T-cell (primary cell): ENCODE measurements around the gene GCSAML. TPM values are rescaled to one million over a fixed set of nuclear protein-coding genes. Genes with fewer than 3 reads are reported as not detected.
A peak's percentile ranks its signal among the peaks of the same experiment; 100 is the strongest.

ENCODE experiments used
- ATAC-seq, 4 experiments: fragments of 200-7000 bp in 3 of 4; fragments of 150-1000 bp in 1 of 4; cut with Tn5 transposase; replicated peaks in 1 of 4; 1 replicate in 3 of 4; 2 replicates in 1 of 4; pipeline ENCODE4 v1.10.0; 2021; ENCODE audit warnings: moderate library complexity in 3 of 4, mild to moderate bottlenecking in 2 of 4, moderate number of reproducible peaks in 1 of 4
- CTCF ChIA-PET, 2 donors: fragments of 300-600 bp; sonication (Branson Sonifier 250); formaldehyde crosslinking; loops; one replicate each; lab custom pipeline; 2022; ENCODE audit warnings: antibody characterized with exemption in 2 of 2; lab: Charles Lee
- POLR2A ChIA-PET, 2 donors: fragments of 300-600 bp; sonication (Branson Sonifier 250); formaldehyde crosslinking; loops; one replicate each; lab custom pipeline; 2022; ENCODE audit warnings: antibody characterized with exemption in 2 of 2; lab: Charles Lee
- DNase-seq, 35 experiments: peaks; one replicate each; pipeline versions ENCODE4 v3.0.0 to v3.0.0-alpha.2; 2013 to 2023
- H3K27ac ChIP-seq: one replicate; pipeline ENCODE4 v1.5.1; 2013; ENCODE audit warnings: low read length
- H3K27me3 ChIP-seq, 2 experiments: replicated peaks in 1 of 2; 1 replicate in 1 of 2; 2 replicates in 1 of 2; pipeline versions ENCODE4 v1.6.1 to v1.7.0; 2013; ENCODE audit warnings: low read length in 1 of 2, mixed read lengths in 1 of 2; ENCODE audit not compliant: control insufficient read depth in 2 of 2, insufficient read depth in 2 of 2; ENCODE audit errors: extremely low read depth in 1 of 2
- H3K36me3 ChIP-seq, 2 donors: 1 replicate in 1 of 2; 2 replicates in 1 of 2; pipeline versions ENCODE4 v1.6.1 to v1.7.0; 2013; ENCODE audit warnings: low read length in 1 of 2; ENCODE audit not compliant: control insufficient read depth in 2 of 2, insufficient read depth in 1 of 2; ENCODE audit errors: extremely low read depth in 1 of 2
- H3K4me1 ChIP-seq, 2 experiments: 1 replicate in 1 of 2; 2 replicates in 1 of 2; pipeline versions ENCODE4 v1.6.1 to v1.7.0; 2013; ENCODE audit warnings: low read length in 2 of 2, mixed read lengths in 1 of 2; ENCODE audit not compliant: insufficient read depth in 2 of 2, control insufficient read depth in 1 of 2; ENCODE audit errors: extremely low read depth in 1 of 2
- H3K4me3 ChIP-seq, 2 donors: 1 replicate in 1 of 2; 2 replicates in 1 of 2; pipeline versions ENCODE4 v1.5.1 to v1.7.0; 2013; ENCODE audit warnings: mild to moderate bottlenecking in 2 of 2, low read length in 1 of 2, moderate library complexity in 1 of 2; ENCODE audit not compliant: control insufficient read depth in 1 of 2; ENCODE audit errors: extremely low read depth in 1 of 2
- H3K9me3 ChIP-seq: 2 replicates; pipeline ENCODE4 v1.7.0; 2013
- H3K27ac Mint-ChIP-seq, 2 donors: one replicate each; pipeline ENCODE4 v1.8.0; 2020 to 2021; ENCODE audit warnings: mild to moderate bottlenecking in 2 of 2, mixed read lengths in 2 of 2
- H3K27me3 Mint-ChIP-seq, 2 donors: one replicate each; pipeline ENCODE4 v1.8.0; 2021 to 2022; ENCODE audit warnings: mixed read lengths in 2 of 2
- H3K36me3 Mint-ChIP-seq: one replicate; pipeline ENCODE4 v1.8.0; 2021; ENCODE audit warnings: mixed read lengths
- H3K4me1 Mint-ChIP-seq, 3 donors: one replicate each; pipeline ENCODE4 v1.8.0; 2020 to 2022; ENCODE audit warnings: mixed read lengths in 3 of 3, mild to moderate bottlenecking in 1 of 3
- H3K4me3 Mint-ChIP-seq, 3 donors: one replicate each; pipeline ENCODE4 v1.8.0; 2020 to 2022; ENCODE audit warnings: mild to moderate bottlenecking in 3 of 3, mixed read lengths in 3 of 3, moderate library complexity in 3 of 3
- H3K9me3 Mint-ChIP-seq, 3 donors: one replicate each; pipeline ENCODE4 v1.8.0; 2020 to 2022; ENCODE audit warnings: mixed read lengths in 3 of 3
- WGBS: methylation state at CpG from one replicate; pipeline ENCODE4 v1.1.5; 2013; ENCODE audit warnings: missing lambda C conversion rate; ENCODE audit not compliant: insufficient coverage; 5-methylcytosine and 5-hydroxymethylcytosine counted together
- total RNA-seq, 35 experiments: library from RNA in 6 of 35; stranded (reverse) in 6 of 35; fragments of 120-200 nt in 1 of 35; gene quantifications; one replicate each; pipeline versions ENCODE4 v1.2.1 to v1.2.4 and lab custom pipeline; 2013 to 2026

Gene GCSAML
- total RNA-seq, 5 donors from 2014 or later (not counting 1 experiment from before 2014, with no cell fraction given): 0.26 to 0.85 (median 0.36) TPM; not detected in 1

DNA sequence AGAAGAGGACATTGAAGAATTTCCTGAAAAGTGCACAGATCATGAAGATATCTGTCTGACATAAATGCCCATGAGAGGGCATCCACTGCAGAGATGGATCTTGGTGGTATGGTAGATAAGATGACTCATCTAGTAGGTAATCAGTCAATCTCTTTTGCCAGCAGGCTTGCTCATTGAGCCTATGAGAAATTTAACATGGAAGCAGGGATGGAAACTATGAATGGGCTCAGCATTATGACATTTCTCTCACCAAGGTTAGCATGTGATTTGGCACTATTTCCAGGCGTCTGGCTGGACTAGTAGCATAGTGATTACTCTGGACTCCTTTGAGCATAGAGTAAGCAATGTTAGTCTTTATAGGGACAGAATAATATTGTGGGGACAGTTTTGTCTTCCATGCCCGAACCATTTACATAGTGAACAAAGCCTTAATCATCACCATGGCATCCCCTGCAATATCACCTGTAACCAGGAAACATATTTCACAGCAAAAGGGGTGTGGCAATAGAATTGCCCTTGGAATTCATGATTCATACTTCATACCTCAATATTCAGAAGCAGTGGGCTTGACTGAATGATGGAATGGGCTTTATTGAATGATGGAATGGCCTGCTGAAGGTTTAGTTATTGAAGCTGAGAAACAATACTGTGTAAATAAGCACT is 20.0 kb upstream of the GCSAML start:
- no peaks in the 10 kb centered on the region for H3K4me1 Mint-ChIP-seq
- no peak overlapping the region for H3K4me3 Mint-ChIP-seq
- ChIA-PET POLR2A (no interaction called here), CTCF (no interaction called here)
- Histone ChIP-seq H3K27me3 (no peaks in the 10 kb centered on the region), H3K4me3 (no peak overlapping the region), H3K27ac (no peak overlapping the region), H3K36me3 (no peaks in the 10 kb centered on the region), H3K9me3 (no peaks in the 10 kb centered on the region), H3K4me1 (no peaks in the 10 kb centered on the region)
- no peaks in the 10 kb centered on the region for H3K9me3 Mint-ChIP-seq
- H3K27me3 Mint-ChIP-seq: peaks cover 22 to 23% of the 10 kb centered on the region in 2 donors
- H3K27ac Mint-ChIP-seq: no peak overlapping the region
- no CpG with 5 or more reads among the region's 2 CpGs for WGBS
- ATAC-seq (no peak), DNase-seq (no peak)
- H3K36me3 Mint-ChIP-seq: no peaks in the 10 kb centered on the region

GRCh38 chr1:247529771-247530355 is 19.1 kb upstream of the GCSAML start:
- Mint-ChIP-seq H3K27me3 (peaks cover 19% of the 10 kb centered on the region in 2 donors), H3K9me3 (no peaks in the 10 kb centered on the region), H3K36me3 (no peaks in the 10 kb centered on the region), H3K4me1 (no peaks in the 10 kb centered on the region), H3K27ac (no peak overlapping the region), H3K4me3 (no peak overlapping the region)
- no peaks in the 10 kb centered on the region for H3K27me3 ChIP-seq
- no peaks in the 10 kb centered on the region for H3K9me3 ChIP-seq
- ChIA-PET POLR2A (no interaction called here), CTCF (no interaction called here)
- WGBS: no CpG with 5 or more reads among the region's 1 CpG
- H3K27ac ChIP-seq: no peak overlapping the region
- ATAC-seq (no peak), DNase-seq (no peak)
- no peaks in the 10 kb centered on the region for H3K36me3 ChIP-seq
- H3K4me1 ChIP-seq: no peaks in the 10 kb centered on the region
- H3K4me3 ChIP-seq: no peak overlapping the region

- no peaks in the 10 kb centered on the region for H3K4me1 ChIP-seq
- ChIA-PET POLR2A (interaction anchor here in 1 of 2 donors (0.7 kb wide), 1 partner anchor 99 kb away, joined by 6 read pairs; no protein-coding TSS in a partner anchor), CTCF (interaction anchor here in 1 of 2 donors (0.6 kb wide), 1 partner anchor 141 kb away, joined by 3 read pairs; no protein-coding TSS in a partner anchor)
- WGBS: 91% methylated on average over 34 of the region's 41 CpGs
- no peaks in the 10 kb centered on the region for H3K36me3 Mint-ChIP-seq
- no peaks in the 10 kb centered on the region for H3K36me3 ChIP-seq
- no peak overlapping the region for H3K4me3 Mint-ChIP-seq
- H3K27me3 Mint-ChIP-seq: peaks cover 17 to 18% of the 10 kb centered on the region in 2 donors
- DNase-seq (peak in 1 of 35 experiments; percentile 0), ATAC-seq (no peak)
- H3K27ac Mint-ChIP-seq: no peak overlapping the region
- no peaks in the 10 kb centered on the region for H3K4me1 Mint-ChIP-seq
- no peak overlapping the region for H3K27ac ChIP-seq
- H3K4me3 ChIP-seq: no peak overlapping the region
- no peaks in the 10 kb centered on the region for H3K9me3 Mint-ChIP-seq
- H3K27me3 ChIP-seq: no peaks in the 10 kb centered on the region
- H3K9me3 ChIP-seq: no peaks in the 10 kb centered on the region
These were observed 18.1 kb upstream of the GCSAML start for GRCh38 chr1:247530785-247531184.

GRCh38 chr1:247531937-247532336 is 17.0 kb upstream of the GCSAML start:
- 95% methylated on average over 4 of the region's 8 CpGs for WGBS
- CTCF ChIA-PET: no interaction called here
- H3K36me3 Mint-ChIP-seq: no peaks in the 10 kb centered on the region
- no peaks in the 10 kb centered on the region for H3K4me1 ChIP-seq
- no peaks in the 10 kb centered on the region for H3K27me3 ChIP-seq
- H3K9me3 ChIP-seq: no peaks in the 10 kb centered on the region
- no peak overlapping the region for H3K4me3 Mint-ChIP-seq
- H3K4me3 ChIP-seq: no peak overlapping the region
- no peaks in the 10 kb centered on the region for H3K4me1 Mint-ChIP-seq
- POLR2A ChIA-PET: no interaction called here
- H3K27me3 Mint-ChIP-seq: peaks cover 17 to 18% of the 10 kb centered on the region in 2 donors
- ATAC-seq: no peak
- no peak overlapping the region for H3K27ac ChIP-seq
- no peaks in the 10 kb centered on the region for H3K9me3 Mint-ChIP-seq
- H3K27ac Mint-ChIP-seq: no peak overlapping the region
- no peaks in the 10 kb centered on the region for H3K36me3 ChIP-seq
- DNase-seq: no peak

GRCh38 chr1:247535402-247535801 is 13.5 kb upstream of the GCSAML start:
- Histone ChIP-seq H3K9me3 (no peaks in the 10 kb centered on the region), H3K36me3 (no peaks in the 10 kb centered on the region), H3K4me3 (no peak overlapping the region), H3K4me1 (no peaks in the 10 kb centered on the region), H3K27ac (no peak overlapping the region), H3K27me3 (peaks cover 0 to 4% of the 10 kb centered on the region in 2 experiments)
- Mint-ChIP-seq H3K4me1 (peaks cover 0 to under 1% (median 0%) of the 10 kb centered on the region in 3 donors), H3K4me3 (no peak overlapping the region), H3K27ac (no peak overlapping the region), H3K27me3 (peaks cover 15 to 21% of the 10 kb centered on the region in 2 donors), H3K9me3 (no peaks in the 10 kb centered on the region), H3K36me3 (no peaks in the 10 kb centered on the region)
- no peak for DNase-seq
- peak in 1 of 4 experiments; percentile 19 for ATAC-seq
- POLR2A ChIA-PET: no interaction called here
- 44% methylated on average over 2 of the region's 3 CpGs for WGBS
- CTCF ChIA-PET: no interaction called here

GRCh38 chr1:247536340-247536739 is 12.6 kb upstream of the GCSAML start, which contains the start of gene OR2C3:
Gene OR2C3, minus strand, starts transcription at chr1:247536440. Its CDS starts 3,929 bp downstream, at chr1:247532511.
- H3K4me3 ChIP-seq: no peak within 1 kb of the TSS
- no peak within 1 kb of the TSS for H3K4me3 Mint-ChIP-seq
- ATAC-seq: no peak
- H3K4me1 Mint-ChIP-seq: peaks cover 0 to 2% (median 0%) of the 10 kb centered on the region in 3 donors
- ChIA-PET CTCF (no interaction called here), POLR2A (no interaction called here)
- no peaks in the 10 kb centered on the region for H3K36me3 Mint-ChIP-seq
- WGBS: no CpG with 5 or more reads among the region's 2 CpGs
- no peak within 1 kb of the TSS for H3K27ac Mint-ChIP-seq
- H3K4me1 ChIP-seq: no peaks in the 10 kb centered on the region
- peaks cover 0 to 4% of the 10 kb centered on the region in 2 experiments for H3K27me3 ChIP-seq
- H3K27me3 Mint-ChIP-seq: peaks cover 15 to 21% of the 10 kb centered on the region in 2 donors
- H3K9me3 Mint-ChIP-seq: no peaks in the 10 kb centered on the region
- H3K27ac ChIP-seq: no peak within 1 kb of the TSS
- no peak for DNase-seq
- H3K36me3 ChIP-seq: no peaks in the 10 kb centered on the region
- H3K9me3 ChIP-seq: no peaks in the 10 kb centered on the region
